Gastrocnemius medialis (tissue), 4 donors: Measurements from ENCODE around the gene ILRUN. TPM values are rescaled to one million over a fixed set of nuclear protein-coding genes. Genes with fewer than 3 reads are reported as not detected.

Experiments
- ATAC-seq, 2 donors: fragments of 150-250 bp; one replicate each; pipeline ENCODE4 v1.9.1; 2016
- DNase-seq, 2 donors: peaks; one replicate each; pipeline ENCODE4 v3.0.0-alpha.2; 2019
- H3K27ac ChIP-seq, 4 donors: fragments of 200-600 bp; sonication (generic); 1 replicate in 1 of 4; 2 replicates in 3 of 4; pipeline ENCODE4 v1.5.1; 2016 to 2018; ENCODE audit warnings: mild to moderate bottlenecking in 2 of 4, moderate library complexity in 1 of 4
- H3K27me3 ChIP-seq, 3 donors: fragments of 200-600 bp; sonication (generic) in 2 of 3; 1 replicate in 1 of 3; 2 replicates in 2 of 3; pipeline versions ENCODE4 v1.5.1 to v1.6.0; 2016 to 2019; ENCODE audit warnings: mild to moderate bottlenecking in 1 of 3, moderate library complexity in 1 of 3
- H3K36me3 ChIP-seq, 2 donors: fragments of 200-600 bp; sonication (generic) in 1 of 2; one replicate each; pipeline ENCODE4 v1.5.1; 2017 to 2018
- H3K4me1 ChIP-seq, 2 donors: fragments of 200-600 bp; sonication (generic) in 1 of 2; one replicate each; pipeline ENCODE4 v1.5.1; 2016 to 2017; ENCODE audit warnings: mild to moderate bottlenecking in 2 of 2
- H3K4me3 ChIP-seq, 4 donors: fragments of 200-600 bp; sonication (generic) in 3 of 4; 1 replicate in 1 of 4; 2 replicates in 3 of 4; pipeline ENCODE4 v1.5.1; 2016 to 2019; ENCODE audit warnings: mild to moderate bottlenecking in 2 of 4
- H3K9me3 ChIP-seq, 3 donors: fragments of 200-600 bp; sonication (generic) in 2 of 3; 1 replicate in 1 of 3; 2 replicates in 2 of 3; pipeline ENCODE4 v1.5.1; 2016 to 2019
- POLR2A ChIP-seq, 2 donors: fragments of 450-650 bp; IDR thresholded peaks; one replicate each; pipeline ENCODE4 v1.6.1; 2017; ENCODE audit warnings: antibody characterized with exemption in 2 of 2, mild to moderate bottlenecking in 2 of 2, moderate library complexity in 2 of 2
- in situ Hi-C, 4 donors: fragments of 200-750 bp; cut with MboI; loops; one replicate each; pipeline versions ENCODE4 v1.15.0 to v1.8.0; 2017; ENCODE audit warnings: low sequenced_read_pairs in 4 of 4
- intact Hi-C: fragments of 100-400 bp; cut with DNase I; formaldehyde crosslinking; loops from one replicate; pipeline ENCODE4 v1.15.1; 2023; ENCODE audit warnings: low total_unique reads
- total RNA-seq, 4 donors: library from RNA; depleted of rRNA; stranded (reverse); fragments of >200 nt; gene quantifications; one replicate each; pipeline versions ENCODE4 v1.1.0 to v1.2.3, GENCODE V29; 2016
- TF ChIP-seq, protein P1 (sequence below), 5 experiments: fragments of 450-650 bp in 3 of 5; fragments of 200-600 bp in 2 of 5; sonication (generic) in 2 of 5; IDR thresholded peaks in 4 of 5; conservative IDR thresholded peaks in 1 of 5; 1 replicate in 4 of 5; 2 replicates in 1 of 5; pipeline ENCODE4 v1.5.1; 2016 to 2019; ENCODE audit warnings: antibody characterized with exemption in 5 of 5, mild to moderate bottlenecking in 3 of 5, moderate library complexity in 3 of 5

Gene ILRUN
- total RNA-seq, 4 donors from 2014 or later = 136 to 252 (median 169) TPM

DNA sequence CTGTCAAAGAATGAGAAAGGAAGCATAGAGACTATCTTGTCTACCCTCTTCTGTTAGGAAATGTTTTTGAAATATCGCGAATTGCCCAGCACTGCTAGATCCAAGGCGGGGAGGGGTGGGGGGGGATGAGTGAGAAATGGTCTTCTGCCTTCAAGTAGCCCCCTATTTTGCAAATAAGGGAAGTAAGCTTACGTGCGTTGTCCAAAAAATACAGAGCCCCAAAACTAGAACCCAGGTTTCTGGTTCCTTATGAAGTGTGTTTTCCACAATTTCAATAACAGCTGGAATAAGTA is 923 bp upstream of the ILRUN start:
- Histone ChIP-seq H3K4me3 (peak overlapping the region; percentile 79 to 100 (median 95)), H3K9me3 (no peaks in the 10 kb centered on the region), H3K4me1 (peaks cover 26 to 27% of the 10 kb centered on the region in 2 donors), H3K36me3 (no peaks in the 10 kb centered on the region), H3K27me3 (no peaks in the 10 kb centered on the region), H3K27ac (peak overlapping the region; percentile 99 to 100 (median 100))
- in situ Hi-C loops = no loop called here
- intact Hi-C loops = loop anchor here (2.0 to 5.0 kb wide), 3 partner anchors 85 to 190 kb away; partner anchors contain the start of genes ANKS1A and TAF11
- ATAC-seq = no peak
- TF ChIP-seq POLR2A (IDR thresholded peaks at IDR 0.05) = no peak
- TF ChIP-seq, protein P1, sequence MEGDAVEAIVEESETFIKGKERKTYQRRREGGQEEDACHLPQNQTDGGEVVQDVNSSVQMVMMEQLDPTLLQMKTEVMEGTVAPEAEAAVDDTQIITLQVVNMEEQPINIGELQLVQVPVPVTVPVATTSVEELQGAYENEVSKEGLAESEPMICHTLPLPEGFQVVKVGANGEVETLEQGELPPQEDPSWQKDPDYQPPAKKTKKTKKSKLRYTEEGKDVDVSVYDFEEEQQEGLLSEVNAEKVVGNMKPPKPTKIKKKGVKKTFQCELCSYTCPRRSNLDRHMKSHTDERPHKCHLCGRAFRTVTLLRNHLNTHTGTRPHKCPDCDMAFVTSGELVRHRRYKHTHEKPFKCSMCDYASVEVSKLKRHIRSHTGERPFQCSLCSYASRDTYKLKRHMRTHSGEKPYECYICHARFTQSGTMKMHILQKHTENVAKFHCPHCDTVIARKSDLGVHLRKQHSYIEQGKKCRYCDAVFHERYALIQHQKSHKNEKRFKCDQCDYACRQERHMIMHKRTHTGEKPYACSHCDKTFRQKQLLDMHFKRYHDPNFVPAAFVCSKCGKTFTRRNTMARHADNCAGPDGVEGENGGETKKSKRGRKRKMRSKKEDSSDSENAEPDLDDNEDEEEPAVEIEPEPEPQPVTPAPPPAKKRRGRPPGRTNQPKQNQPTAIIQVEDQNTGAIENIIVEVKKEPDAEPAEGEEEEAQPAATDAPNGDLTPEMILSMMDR (IDR thresholded peaks at IDR 0.05 in 4 of 5, conservative IDR thresholded peaks at IDR 0.05 in 1 of 5) = no peak
- no peak for DNase-seq

DNA sequence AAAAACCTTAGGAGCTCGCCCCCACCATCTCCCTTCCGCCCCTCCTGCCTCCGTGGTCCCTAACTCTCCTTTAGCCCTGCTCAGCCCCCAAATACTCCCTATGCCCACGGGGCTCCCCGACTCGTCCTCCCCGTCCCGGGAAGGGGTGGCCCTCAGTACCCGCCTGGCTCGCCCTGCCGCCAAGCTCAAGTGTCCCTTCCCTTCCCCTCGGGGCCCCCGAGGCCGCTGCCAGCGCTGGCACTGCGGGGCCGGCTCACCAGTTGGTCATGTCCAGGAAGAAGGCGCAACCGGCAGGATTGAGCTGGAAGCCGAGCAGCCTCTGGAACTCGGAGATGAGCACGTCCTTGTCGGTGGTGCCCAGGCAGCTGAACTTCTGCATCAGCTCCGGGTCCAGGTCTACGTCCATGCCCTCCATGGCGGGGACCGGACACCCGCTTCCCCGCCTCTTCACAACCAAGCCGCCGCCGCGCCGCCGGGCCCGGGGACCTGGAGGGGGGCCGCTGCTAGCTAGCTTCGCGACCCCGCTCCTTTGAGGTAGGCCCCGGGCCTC is 303 bp downstream of the ILRUN start:
- peak overlapping the region; percentile 79 to 100 (median 95) for H3K4me3 ChIP-seq
- peak; percentile 16 to 53 for DNase-seq
- intact Hi-C loops (loop anchor here (1.0 to 5.0 kb wide), 4 partner anchors 61 to 191 kb away; partner anchors contain the start of genes ANKS1A, SNRPC and TAF11), in situ Hi-C loops (no loop called here)
- H3K36me3 ChIP-seq = no peaks in the 10 kb centered on the region
- no peaks in the 10 kb centered on the region for H3K9me3 ChIP-seq
- ATAC-seq = peak; percentile 43 to 54
- TF ChIP-seq POLR2A (IDR thresholded peaks at IDR 0.05) = no peak
- TF ChIP-seq, protein P1 (IDR thresholded peaks at IDR 0.05 in 4 of 5, conservative IDR thresholded peaks at IDR 0.05 in 1 of 5) = no peak
- peak overlapping the region; percentile 99 to 100 (median 100) for H3K27ac ChIP-seq
- H3K27me3 ChIP-seq = no peaks in the 10 kb centered on the region
- H3K4me1 ChIP-seq = peaks cover 36 to 37% of the 10 kb centered on the region in 2 donors

DNA sequence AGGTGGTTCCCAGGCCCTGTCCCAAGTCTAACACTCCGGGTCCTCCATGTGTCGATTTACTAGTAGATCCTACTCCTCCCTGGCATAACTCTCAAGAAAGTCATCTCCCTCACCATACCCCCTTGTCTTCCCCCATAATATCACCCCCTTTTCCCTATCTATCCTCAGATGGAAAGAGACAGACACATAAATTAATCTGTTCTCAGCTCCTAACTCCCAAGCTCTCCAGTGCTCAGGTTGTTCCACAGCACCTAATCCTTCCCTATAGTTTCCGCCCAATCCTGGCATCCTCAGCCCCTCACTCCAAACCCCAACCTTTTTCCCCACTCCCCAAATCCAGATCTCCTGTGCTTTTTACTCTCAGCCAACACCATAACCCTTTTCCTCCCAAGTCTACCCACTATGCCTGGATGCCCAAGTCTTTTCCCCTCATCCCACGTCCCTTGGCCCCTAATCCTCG is 808 bp downstream of the ILRUN start:
- no peak for TF ChIP-seq POLR2A (IDR thresholded peaks at IDR 0.05)
- TF ChIP-seq, protein P1 (IDR thresholded peaks at IDR 0.05 in 4 of 5, conservative IDR thresholded peaks at IDR 0.05 in 1 of 5) = no peak
- H3K9me3 ChIP-seq = no peaks in the 10 kb centered on the region
- no peaks in the 10 kb centered on the region for H3K27me3 ChIP-seq
- DNase-seq = no peak
- peak; percentile 0 to 3 for ATAC-seq
- peak overlapping the region; percentile 79 to 100 (median 95) for H3K4me3 ChIP-seq
- peaks cover 39 to 40% of the 10 kb centered on the region in 2 donors for H3K4me1 ChIP-seq
- intact Hi-C loops = loop anchor here (1.0 to 5.0 kb wide), 5 partner anchors 38 to 192 kb away; partner anchors contain the start of genes ANKS1A, SNRPC and TAF11
- in situ Hi-C loops = no loop called here
- no peaks in the 10 kb centered on the region for H3K36me3 ChIP-seq
- peak overlapping the region; percentile 99 to 100 (median 100) for H3K27ac ChIP-seq

DNA sequence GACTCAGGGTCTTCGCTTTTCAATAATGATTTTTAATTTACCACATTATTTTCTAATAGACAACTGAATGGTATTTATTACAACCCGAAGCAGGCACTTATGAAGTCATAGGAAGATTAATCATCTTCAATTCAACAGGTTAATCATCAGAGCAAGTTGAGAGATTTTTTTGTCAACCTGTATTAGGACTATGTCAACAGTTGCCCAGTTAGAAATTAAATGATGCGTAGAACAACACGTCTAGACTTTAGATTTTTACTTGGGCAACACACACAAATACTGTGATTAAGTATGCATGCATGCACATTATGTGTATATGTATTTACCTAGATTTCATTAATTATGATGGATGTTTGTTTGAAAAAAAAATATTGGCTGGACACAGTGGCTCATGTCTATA is 4.3 kb downstream of the ILRUN start:
- H3K4me1 ChIP-seq = peaks cover 51 to 64% of the 10 kb centered on the region in 2 donors

More for the DNA sequence above, 4.3 kb downstream of the ILRUN start:
- no peak overlapping the region for H3K4me3 ChIP-seq
- no peak for DNase-seq
- no peak for ATAC-seq
- in situ Hi-C loops = no loop called here
- no peaks in the 10 kb centered on the region for H3K36me3 ChIP-seq
- no peak for TF ChIP-seq POLR2A (IDR thresholded peaks at IDR 0.05)
- TF ChIP-seq, protein P1 (IDR thresholded peaks at IDR 0.05 in 4 of 5, conservative IDR thresholded peaks at IDR 0.05 in 1 of 5) = no peak
- intact Hi-C loops = no loop called here
- no peaks in the 10 kb centered on the region for H3K27me3 ChIP-seq
- no peaks in the 10 kb centered on the region for H3K9me3 ChIP-seq
- H3K27ac ChIP-seq = peak overlapping the region in 2 of 4 donors; percentile 0 to 99
